HG03432 (cell line): ENCODE measurements around the gene C15orf61.

Source experiments
- ATAC-seq: cut with Tn5 transposase; IDR thresholded peaks from one replicate; pipeline ENCODE4 v1.9.1; 2021; ENCODE audit warnings: mild to moderate bottlenecking, moderate library complexity; ENCODE audit not compliant: unreplicated experiment

C15orf61 gene

DNA sequence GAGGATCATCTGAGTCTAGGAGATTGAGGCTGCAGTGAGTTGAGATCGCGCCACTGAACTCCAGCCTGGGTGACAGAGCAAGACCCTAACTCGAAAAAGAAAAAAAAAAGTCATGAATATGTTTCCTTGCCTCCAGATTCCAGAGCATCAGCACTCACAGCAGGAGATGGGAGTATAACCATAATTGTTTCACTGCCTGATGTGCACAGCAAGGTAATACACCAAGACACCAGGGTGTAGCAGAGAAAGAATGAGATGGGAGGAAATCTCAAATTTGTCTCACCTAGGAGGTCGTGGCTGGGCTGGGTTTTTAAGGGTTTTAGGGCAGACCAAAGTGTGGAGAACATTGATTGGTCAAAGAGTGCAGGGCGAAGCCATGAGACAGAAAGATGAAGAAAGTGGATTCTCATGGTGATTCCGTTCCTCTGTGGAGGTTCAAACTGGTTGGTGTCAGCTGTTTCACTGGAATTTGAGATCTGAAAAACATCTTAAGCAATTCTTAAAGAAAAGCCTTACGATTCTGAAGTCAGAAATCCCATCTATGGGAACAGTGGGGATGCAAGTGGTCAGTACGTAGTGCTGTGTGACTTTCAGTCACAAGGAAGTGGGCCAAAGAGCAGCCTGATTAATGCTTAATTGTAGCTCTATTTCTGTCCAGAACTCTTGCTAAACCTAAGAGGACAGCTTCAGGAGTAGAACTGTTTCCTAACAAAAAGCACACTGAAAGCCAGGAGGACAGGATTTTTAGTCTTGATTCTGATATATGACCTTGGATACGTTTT lies 7.8 kb upstream of the C15orf61 start:
- no peak for ATAC-seq

DNA sequence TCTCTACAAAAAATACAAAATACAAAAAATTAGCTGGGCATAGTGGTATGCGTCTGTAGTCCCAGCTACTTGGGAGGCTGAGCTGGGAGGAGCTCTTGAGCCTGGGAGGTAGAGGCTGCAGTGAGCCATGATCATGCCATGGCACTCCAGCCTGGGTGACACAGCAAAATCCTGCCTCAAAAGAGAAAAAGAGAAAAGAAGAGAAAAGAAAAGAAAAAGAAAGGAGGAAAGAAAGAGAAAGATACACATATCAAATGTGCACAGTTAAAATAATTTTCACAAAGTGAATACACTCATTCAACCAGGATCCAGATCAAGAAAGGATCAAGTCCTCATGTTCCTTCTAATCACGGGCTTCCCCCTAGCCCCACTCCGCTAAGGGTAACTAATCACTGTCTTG lies 5.8 kb upstream of the C15orf61 start:
- no peak for ATAC-seq

- no peak for ATAC-seq
These were observed 5.4 kb upstream of the C15orf61 start for GRCh38 chr15:67515557-67515956.

DNA sequence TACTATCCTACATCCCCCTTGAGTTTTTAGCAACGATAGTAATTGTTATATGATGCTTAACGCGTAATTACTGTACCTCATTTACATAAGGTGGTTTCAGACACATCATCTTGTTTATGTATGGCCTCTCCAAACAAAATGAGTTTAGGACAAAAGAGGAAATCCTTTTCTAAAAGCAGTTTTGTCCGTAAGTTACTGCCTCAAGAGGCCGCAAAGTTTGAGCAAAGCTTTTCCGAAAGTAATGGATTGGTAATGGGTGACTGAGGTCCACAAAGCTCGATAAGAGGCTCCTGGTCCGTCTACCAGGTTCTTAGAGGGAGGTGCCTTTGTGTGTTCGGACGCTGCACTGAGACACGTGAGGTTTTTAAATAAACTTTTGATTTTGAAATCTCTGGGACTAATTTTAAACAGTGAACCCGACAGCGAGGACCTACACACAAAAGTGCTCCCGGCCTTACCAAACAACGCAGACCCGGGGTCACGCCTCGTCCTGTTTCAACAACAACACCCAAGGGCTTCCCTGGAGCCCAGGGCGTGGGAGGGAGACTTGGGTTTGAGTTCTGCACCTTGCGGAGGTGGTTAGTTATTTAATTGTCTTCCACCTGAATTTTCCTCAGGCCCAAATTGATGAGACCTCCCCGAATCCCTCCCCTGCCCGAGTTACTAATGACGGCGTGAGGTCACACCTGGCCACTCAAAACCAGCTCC lies 456 bp upstream of the C15orf61 start:
- peak; percentile 2 for ATAC-seq

- no peak for ATAC-seq
These were observed 1.0 kb downstream of the C15orf61 start for GRCh38 chr15:67521783-67522568.

DNA sequence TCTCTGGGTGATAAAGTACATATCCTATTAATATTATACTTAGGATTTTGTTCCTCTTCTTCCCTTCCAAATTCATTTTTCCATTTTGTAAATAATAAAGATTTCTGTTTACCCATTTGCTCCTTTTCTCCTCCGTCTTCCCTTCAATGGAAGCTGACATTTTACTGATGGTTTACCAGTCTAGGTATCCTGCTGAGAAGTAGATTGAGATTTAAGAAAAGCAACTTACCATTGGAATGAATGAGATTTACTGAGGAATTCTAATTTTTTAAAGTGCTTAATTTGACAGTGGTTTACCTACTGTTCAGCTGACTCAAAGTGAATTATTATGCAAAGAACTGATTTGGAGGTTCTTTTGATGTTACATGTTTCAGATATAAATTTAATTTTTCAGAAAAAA lies 2.4 kb downstream of the C15orf61 start:
- ATAC-seq: no peak

DNA sequence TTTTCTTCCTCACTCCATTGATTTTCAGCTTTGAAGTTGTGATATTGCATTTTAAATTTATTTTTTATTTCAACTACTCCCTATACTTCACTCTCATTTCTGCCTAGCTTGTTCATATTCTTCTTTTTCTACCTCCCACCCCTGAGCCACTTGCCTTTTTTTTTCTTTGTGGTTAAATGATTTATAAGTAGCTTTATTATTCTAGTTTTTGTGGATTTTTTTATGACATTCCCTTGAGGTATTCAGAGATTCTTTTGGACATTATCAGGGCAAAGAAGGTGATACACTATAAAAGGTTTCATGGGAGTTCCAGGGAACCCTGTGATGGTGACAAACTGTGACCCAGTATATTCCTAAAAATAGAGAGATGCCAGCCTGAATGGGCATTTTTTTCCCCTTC lies 3.3 kb downstream of the C15orf61 start:
- ATAC-seq: no peak

DNA sequence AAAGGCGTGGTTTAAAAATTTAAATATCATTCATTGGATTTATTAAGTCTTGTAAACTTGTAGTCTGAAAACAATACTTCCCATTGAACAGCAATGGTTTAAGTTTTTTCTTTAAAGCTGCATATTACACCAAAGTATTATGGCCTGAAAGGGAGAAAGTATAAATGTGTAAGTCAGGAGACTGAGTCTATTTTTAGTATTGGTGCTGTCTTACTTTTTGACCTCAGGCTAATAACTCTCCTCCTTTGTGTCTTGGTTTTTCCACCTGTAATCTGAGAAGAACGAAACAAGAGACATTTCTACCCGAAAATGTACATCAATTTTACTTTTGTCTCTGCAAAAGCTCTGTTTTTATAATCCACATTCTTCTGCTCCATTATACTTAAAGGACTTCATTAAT lies 7.6 kb downstream of the C15orf61 start:
- ATAC-seq: no peak

DNA sequence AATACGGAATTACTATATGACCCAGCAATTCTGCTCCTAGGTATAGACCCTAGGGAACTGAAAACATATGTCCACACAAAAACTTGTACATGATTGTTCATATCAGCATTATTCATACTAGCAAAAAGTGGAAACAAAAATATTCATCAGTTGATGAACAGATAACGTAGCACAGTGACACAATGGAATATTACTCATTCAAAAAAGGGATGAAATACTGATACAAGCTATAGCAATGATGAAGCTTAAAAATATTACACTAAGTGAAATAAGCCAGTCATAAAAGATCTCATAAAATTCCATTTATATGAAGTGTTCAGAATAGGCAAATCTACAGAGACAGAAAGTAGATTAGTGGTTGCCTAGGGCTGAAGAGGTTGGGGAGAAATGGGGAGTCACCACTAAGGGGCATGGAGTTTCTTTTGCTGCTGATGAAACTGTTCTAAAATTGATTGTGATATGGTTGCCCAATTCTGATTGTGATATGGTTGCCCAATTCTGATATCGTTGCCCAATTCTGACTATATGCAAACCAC lies 10.5 kb downstream of the C15orf61 start:
- ATAC-seq: no peak

- ATAC-seq: no peak
These were observed 12.9 kb downstream of the C15orf61 start for GRCh38 chr15:67533873-67534272.

- ATAC-seq: no peak
These were observed 13.4 kb downstream of the C15orf61 start for GRCh38 chr15:67534360-67534759.

- ATAC-seq: no peak
These were observed 16.8 kb downstream of the C15orf61 start for GRCh38 chr15:67537771-67538170.

GRCh38 chr15:67542420-67543347 lies 21.8 kb downstream of the C15orf61 start, which contains the start of gene MAP2K5:
Gene MAP2K5 (plus strand): TSS chr15:67542703. CDS start chr15:67543336, 633 bp downstream.
- ATAC-seq: peak; percentile 59

GRCh38 chr15:67543348-67543718 lies 22.4 kb downstream of the C15orf61 start:
- no peak for ATAC-seq

GRCh38 chr15:67544475-67544874 lies 23.5 kb downstream of the C15orf61 start:
- no peak for ATAC-seq

- no peak for ATAC-seq
These were observed 24.9 kb downstream of the C15orf61 start for GRCh38 chr15:67545864-67546263.

- ATAC-seq: no peak
These were observed 26.1 kb downstream of the C15orf61 start for GRCh38 chr15:67547064-67547463.

DNA sequence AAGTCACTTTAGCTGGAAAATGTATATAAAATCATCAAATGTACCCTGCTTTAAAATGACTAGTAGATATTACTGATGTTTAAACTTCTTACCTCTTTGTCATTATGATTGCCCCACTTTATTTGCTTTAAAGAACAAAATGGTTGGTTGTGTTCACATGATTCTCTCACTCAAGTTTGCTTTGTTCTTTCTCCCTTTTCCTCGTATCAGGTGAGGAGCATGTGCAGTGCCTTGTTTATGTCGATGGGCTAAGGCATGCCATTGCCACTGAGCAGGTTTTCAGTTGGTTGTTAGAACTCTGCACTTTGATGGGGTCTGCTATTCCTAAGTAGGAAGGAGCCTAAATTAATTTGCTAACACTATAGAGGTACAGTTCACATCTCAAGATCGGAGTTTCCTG lies 26.9 kb downstream of the C15orf61 start:
- no peak for ATAC-seq

DNA sequence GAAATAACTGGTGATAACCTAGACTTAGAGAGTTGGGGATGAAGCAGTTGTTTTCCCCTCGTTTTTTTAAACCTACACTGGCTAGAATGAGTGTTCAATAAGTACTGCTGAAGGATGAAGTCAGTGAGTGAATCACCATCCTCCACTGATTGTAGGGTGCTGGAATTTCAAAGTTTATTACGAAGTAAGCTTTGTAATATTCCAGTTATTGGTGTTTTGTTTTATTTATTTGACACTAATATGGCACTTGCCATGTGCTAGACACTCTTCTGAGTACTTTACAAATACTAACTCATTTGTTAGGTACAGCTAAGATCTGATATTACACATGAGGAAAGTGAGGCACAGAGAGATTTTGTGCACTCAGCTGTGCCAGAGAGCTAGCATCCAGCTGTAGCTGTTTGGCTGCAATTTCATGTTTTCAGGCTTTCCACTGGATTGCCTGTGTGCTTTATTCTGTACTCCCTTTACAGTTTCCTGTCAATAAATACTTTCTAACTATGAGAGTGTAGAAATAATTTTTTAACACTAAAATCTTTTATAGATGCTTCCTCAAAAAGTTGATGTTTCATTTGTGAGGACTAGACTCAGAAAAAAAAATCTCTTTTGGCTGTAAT lies 27.4 kb downstream of the C15orf61 start:
- no peak for ATAC-seq
